CD4-positive, alpha-beta T cell (primary cell): ENCODE results near the gene NIM1K. TPM values are rescaled to one million over a fixed set of nuclear protein-coding genes. Genes with fewer than 3 reads are reported as not detected.
"Not testable (repeated sequence)": the region's sequence is repeated elsewhere in the genome, so short reads cannot be mapped to it uniquely, and the experiment has no call there.

Source experiments
- ATAC-seq: fragments of 200-7000 bp; cut with Tn5 transposase; one replicate; pipeline ENCODE4 v1.10.0; 2022; ENCODE audit warnings: mild to moderate bottlenecking; ENCODE audit not compliant: poor library complexity
- CTCF ChIA-PET: fragments of 350-600 bp; sonication (Branson Sonifier 250); formaldehyde crosslinking; loops from one replicate; lab custom pipeline; 2021; ENCODE audit warnings: antibody characterized with exemption, inconsistent platforms; lab: Charles Lee
- POLR2A ChIA-PET: fragments of 350-600 bp; sonication (Branson Sonifier 250); formaldehyde crosslinking; loops from one replicate; lab custom pipeline; 2021; ENCODE audit warnings: antibody characterized with exemption, inconsistent platforms; lab: Charles Lee
- DNase-seq, 14 experiments: peaks; one replicate each; pipeline ENCODE4 v3.0.0-alpha.2; 2013 to 2020; ENCODE audit warnings: mixed read lengths in 2 of 14
- H3K27ac ChIP-seq, 2 donors: one replicate each; pipeline versions ENCODE4 v1.5.1 to v1.7.0; 2013; ENCODE audit warnings: low read length in 2 of 2, low read depth in 1 of 2, mild to moderate bottlenecking in 1 of 2
- H3K27me3 ChIP-seq, 2 experiments: 1 replicate in 1 of 2; 2 replicates in 1 of 2; pipeline versions ENCODE4 v1.6.1 to v1.7.0; 2013; ENCODE audit warnings: low read length in 2 of 2, control low read depth in 1 of 2, mild to moderate bottlenecking in 1 of 2, moderate library complexity in 1 of 2; ENCODE audit not compliant: insufficient read depth in 2 of 2, control insufficient read depth in 1 of 2
- H3K36me3 ChIP-seq: one replicate; pipeline ENCODE4 v1.6.1; 2013; ENCODE audit warnings: low read length, control low read depth; ENCODE audit not compliant: insufficient read depth
- H3K4me1 ChIP-seq: one replicate; pipeline ENCODE4 v1.6.1; 2013; ENCODE audit warnings: low read length, control low read depth; ENCODE audit not compliant: insufficient read depth
- H3K4me3 ChIP-seq: one replicate; pipeline ENCODE4 v1.5.1; 2013; ENCODE audit warnings: mild to moderate bottlenecking, low read length, moderate library complexity
- H3K9me3 ChIP-seq, 2 experiments: 1 replicate in 1 of 2; 2 replicates in 1 of 2; pipeline versions ENCODE4 v1.6.1 to v1.7.0; 2013; ENCODE audit warnings: low read length in 2 of 2, mild to moderate bottlenecking in 2 of 2, control low read depth in 1 of 2, moderate library complexity in 1 of 2; ENCODE audit not compliant: control insufficient read depth in 1 of 2, insufficient read depth in 1 of 2
- H3K27ac Mint-ChIP-seq: one replicate; pipeline ENCODE4 v1.8.0; 2020; ENCODE audit warnings: mixed read lengths
- H3K27me3 Mint-ChIP-seq: one replicate; pipeline ENCODE4 v1.8.0; 2021; ENCODE audit warnings: mixed read lengths
- H3K36me3 Mint-ChIP-seq: one replicate; pipeline ENCODE4 v1.8.0; 2021; ENCODE audit warnings: low read depth, mixed read lengths
- H3K4me1 Mint-ChIP-seq: one replicate; pipeline ENCODE4 v1.8.0; 2021; ENCODE audit warnings: low read depth, mixed read lengths
- H3K4me3 Mint-ChIP-seq: one replicate; pipeline ENCODE4 v1.8.0; 2020; ENCODE audit warnings: mild to moderate bottlenecking, mixed read lengths
- H3K9me3 Mint-ChIP-seq: one replicate; pipeline ENCODE4 v1.8.0; 2020; ENCODE audit warnings: mixed read lengths
- CTCF ChIP-seq: fragments of 200-600 bp; IDR thresholded peaks from one replicate; pipeline ENCODE4 v1.8.0; 2022; ENCODE audit warnings: antibody characterized with exemption, mild to moderate bottlenecking
- intact Hi-C, 2 experiments: fragments of 100-400 bp; cut with DNase I in 1 of 2; cut with micrococcal nuclease in 1 of 2; formaldehyde crosslinking; loops; one replicate each; pipeline versions ENCODE4 v1.15.1 to v1.9.0; 2023 to 2025; cut with DNase I, micrococcal nuclease
- total RNA-seq, 174 experiments: library from RNA in 2 of 174; stranded (reverse) in 2 of 174; gene quantifications; one replicate each; pipeline ENCODE4 v1.2.3 and lab custom pipeline; 2021 to 2026

Gene NIM1K
- total RNA-seq, 2 experiments from 2014 or later, result 0.08 to 0.44 TPM

GRCh38 chr5:43320846-43321245 is 128.8 kb downstream of the NIM1K start:
- H3K36me3 ChIP-seq, result no peaks in the 10 kb centered on the region
- H3K27me3 Mint-ChIP-seq, result no peaks in the 10 kb centered on the region
- no peaks in the 10 kb centered on the region for H3K4me1 ChIP-seq
- no peak overlapping the region for H3K4me3 Mint-ChIP-seq
- no peak overlapping the region for H3K4me3 ChIP-seq
- H3K27ac Mint-ChIP-seq, result no peak overlapping the region
- ChIA-PET POLR2A (no interaction called here), CTCF (no interaction called here)
- H3K36me3 Mint-ChIP-seq, result no peaks in the 10 kb centered on the region
- intact Hi-C loops, result no loop called here
- TF ChIP-seq CTCF, result no peak
- no peaks in the 10 kb centered on the region for H3K9me3 Mint-ChIP-seq
- H3K9me3 ChIP-seq, result no peaks in the 10 kb centered on the region
- no peak overlapping the region for H3K27ac ChIP-seq
- no peaks in the 10 kb centered on the region for H3K4me1 Mint-ChIP-seq
- no peak for DNase-seq
- no peak for ATAC-seq
- no peaks in the 10 kb centered on the region for H3K27me3 ChIP-seq

GRCh38 chr5:43323488-43323887 is 131.5 kb downstream of the NIM1K start:
- H3K27me3 Mint-ChIP-seq, POLR2A ChIA-PET, H3K27ac ChIP-seq: not testable (repeated sequence)

GRCh38 chr5:43325624-43326023 is 133.6 kb downstream of the NIM1K start:
- H3K27ac Mint-ChIP-seq, H3K9me3 Mint-ChIP-seq, POLR2A ChIA-PET, H3K9me3 ChIP-seq, ATAC-seq, H3K4me1 ChIP-seq, CTCF ChIA-PET, H3K4me3 ChIP-seq, H3K27ac ChIP-seq, H3K4me1 Mint-ChIP-seq, H3K36me3 Mint-ChIP-seq, intact Hi-C loops, H3K4me3 Mint-ChIP-seq, H3K27me3 Mint-ChIP-seq, H3K27me3 ChIP-seq, DNase-seq, H3K36me3 ChIP-seq: not testable (repeated sequence)

More at GRCh38 chr5:43323488-43323887, 131.5 kb downstream of the NIM1K start:
- H3K9me3 Mint-ChIP-seq, H3K4me1 ChIP-seq, H3K4me3 Mint-ChIP-seq, ATAC-seq, intact Hi-C loops, H3K27ac Mint-ChIP-seq, H3K36me3 Mint-ChIP-seq, DNase-seq, H3K36me3 ChIP-seq, H3K9me3 ChIP-seq, CTCF ChIA-PET, H3K4me3 ChIP-seq, H3K4me1 Mint-ChIP-seq, H3K27me3 ChIP-seq: not testable (repeated sequence)

Other genes starting within 250 kb of the NIM1K start
- 10 to 100 TPM; 45.6 to 48.9 TPM for gene ANXA2R, start 151.9 kb upstream of the NIM1K start, total RNA-seq
- gene ZNF131, start 71.3 kb upstream of the NIM1K start, total RNA-seq, result 10 to 100 TPM; 71.7 to 72.4 TPM
- gene HMGCS1, start 121.2 kb downstream of the NIM1K start, total RNA-seq, result 10 to 100 TPM; 43.3 to 52.7 TPM
- 10 to 100 TPM; 20.6 to 20.9 TPM for gene CCL28, start 220.2 kb downstream of the NIM1K start, total RNA-seq